ENCODE measurements around the gene APOE. TPM values are rescaled to one million over a fixed set of nuclear protein-coding genes. Genes with fewer than 3 reads are reported as not detected.

The APOE gene
- total and polyA plus RNA-seq, 2 of the 8 experiments (the other 6 are each of a cell fraction or from before 2014, with no cell fraction given): 629 to 1,258 TPM

- TF ChIP-seq CHD7 (IDR thresholded peaks at IDR 0.05; ENCODE audit: insufficient replicate concordance, low read length) (no peak), RAD21 (IDR thresholded peaks at IDR 0.05 in 1 of 2, conservative IDR thresholded peaks at IDR 0.05 in 1 of 2; ENCODE audit: low read depth in 2 of 2, low read length in 2 of 2) (no peak), RFX5 (IDR thresholded peaks at IDR 0.05; ENCODE audit: borderline replicate concordance, low read depth, low read length) (no peak), RNF2 (IDR thresholded peaks at IDR 0.05; ENCODE audit: borderline replicate concordance, low read depth, low read length, missing control alignments, poor library complexity, severe bottlenecking) (no peak), JUND (IDR thresholded peaks at IDR 0.05; ENCODE audit: low read length) (no peak), BRCA1 (IDR thresholded peaks at IDR 0.05; ENCODE audit: low read depth, low read length) (no peak), HDAC6 (IDR thresholded peaks at IDR 0.05; ENCODE audit: low read depth, low read length) (no peak), TAF7 (optimal IDR thresholded peaks at IDR 0.05; ENCODE audit: borderline replicate concordance, low read depth, low read length) (no peak), POLR2A (IDR thresholded peaks at IDR 0.05; ENCODE audit: control extremely low read depth in 1 of 2, low read depth in 2 of 2, low read length in 2 of 2) (no peak), TCF12 (IDR thresholded peaks at IDR 0.05; ENCODE audit: low read depth, low read length) (no peak), RBBP5 (IDR thresholded peaks at IDR 0.05; ENCODE audit: borderline replicate concordance, low read depth, low read length) (no peak)
Measured at GRCh38 chr19:44871809-44872208, 33.8 kb upstream of the APOE start (continued).

Measured in H1 (cell line).